ENCODE data around the gene LZTS2.

LZTS2 gene

DNA sequence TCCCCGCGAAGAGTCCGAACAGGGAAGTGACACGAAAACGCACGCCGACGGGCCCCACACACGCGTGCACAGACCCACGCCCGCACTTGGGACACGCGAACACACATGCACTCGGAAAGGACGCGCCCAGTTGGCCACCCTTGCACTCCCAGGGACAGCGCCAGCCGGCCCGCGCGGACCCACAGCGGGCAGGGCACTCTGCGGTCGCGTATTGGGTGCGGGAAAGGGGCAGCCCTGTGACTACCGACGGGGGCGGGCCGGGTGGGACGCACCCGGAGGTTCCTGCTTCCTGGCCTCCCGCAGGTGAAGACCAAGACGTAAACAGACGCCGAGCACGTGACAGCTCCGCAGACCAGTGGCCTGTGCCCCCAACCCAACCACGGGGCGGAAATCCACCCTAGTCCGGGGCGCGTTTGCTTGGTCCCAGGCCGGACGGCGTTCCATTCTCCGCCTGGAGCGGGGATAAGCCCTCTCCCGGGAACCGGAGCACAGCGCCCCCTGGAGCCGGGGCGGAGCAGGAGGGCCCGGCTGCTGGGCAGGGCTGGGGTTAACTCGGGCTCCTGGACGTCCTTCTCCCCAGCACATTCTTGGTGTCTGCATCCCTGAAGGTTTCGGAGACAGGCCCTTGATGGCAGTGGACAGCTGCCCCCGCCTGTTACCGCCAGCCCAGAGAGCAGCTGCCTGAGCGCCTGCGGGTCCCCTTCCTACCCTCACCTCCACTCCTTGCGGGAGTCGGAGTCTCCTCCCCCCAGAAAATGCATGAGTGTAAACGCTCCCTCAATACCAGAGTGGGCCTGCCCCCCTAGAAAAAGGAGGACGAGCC lies 2.0 kb upstream of the LZTS2 start:
- peak overlapping the region; percentile 94 for H3K27ac ChIP-seq
- TF ChIP-seq, protein P1, sequence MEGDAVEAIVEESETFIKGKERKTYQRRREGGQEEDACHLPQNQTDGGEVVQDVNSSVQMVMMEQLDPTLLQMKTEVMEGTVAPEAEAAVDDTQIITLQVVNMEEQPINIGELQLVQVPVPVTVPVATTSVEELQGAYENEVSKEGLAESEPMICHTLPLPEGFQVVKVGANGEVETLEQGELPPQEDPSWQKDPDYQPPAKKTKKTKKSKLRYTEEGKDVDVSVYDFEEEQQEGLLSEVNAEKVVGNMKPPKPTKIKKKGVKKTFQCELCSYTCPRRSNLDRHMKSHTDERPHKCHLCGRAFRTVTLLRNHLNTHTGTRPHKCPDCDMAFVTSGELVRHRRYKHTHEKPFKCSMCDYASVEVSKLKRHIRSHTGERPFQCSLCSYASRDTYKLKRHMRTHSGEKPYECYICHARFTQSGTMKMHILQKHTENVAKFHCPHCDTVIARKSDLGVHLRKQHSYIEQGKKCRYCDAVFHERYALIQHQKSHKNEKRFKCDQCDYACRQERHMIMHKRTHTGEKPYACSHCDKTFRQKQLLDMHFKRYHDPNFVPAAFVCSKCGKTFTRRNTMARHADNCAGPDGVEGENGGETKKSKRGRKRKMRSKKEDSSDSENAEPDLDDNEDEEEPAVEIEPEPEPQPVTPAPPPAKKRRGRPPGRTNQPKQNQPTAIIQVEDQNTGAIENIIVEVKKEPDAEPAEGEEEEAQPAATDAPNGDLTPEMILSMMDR (conservative IDR thresholded peaks at IDR 0.05): peak; percentile 91

DNA sequence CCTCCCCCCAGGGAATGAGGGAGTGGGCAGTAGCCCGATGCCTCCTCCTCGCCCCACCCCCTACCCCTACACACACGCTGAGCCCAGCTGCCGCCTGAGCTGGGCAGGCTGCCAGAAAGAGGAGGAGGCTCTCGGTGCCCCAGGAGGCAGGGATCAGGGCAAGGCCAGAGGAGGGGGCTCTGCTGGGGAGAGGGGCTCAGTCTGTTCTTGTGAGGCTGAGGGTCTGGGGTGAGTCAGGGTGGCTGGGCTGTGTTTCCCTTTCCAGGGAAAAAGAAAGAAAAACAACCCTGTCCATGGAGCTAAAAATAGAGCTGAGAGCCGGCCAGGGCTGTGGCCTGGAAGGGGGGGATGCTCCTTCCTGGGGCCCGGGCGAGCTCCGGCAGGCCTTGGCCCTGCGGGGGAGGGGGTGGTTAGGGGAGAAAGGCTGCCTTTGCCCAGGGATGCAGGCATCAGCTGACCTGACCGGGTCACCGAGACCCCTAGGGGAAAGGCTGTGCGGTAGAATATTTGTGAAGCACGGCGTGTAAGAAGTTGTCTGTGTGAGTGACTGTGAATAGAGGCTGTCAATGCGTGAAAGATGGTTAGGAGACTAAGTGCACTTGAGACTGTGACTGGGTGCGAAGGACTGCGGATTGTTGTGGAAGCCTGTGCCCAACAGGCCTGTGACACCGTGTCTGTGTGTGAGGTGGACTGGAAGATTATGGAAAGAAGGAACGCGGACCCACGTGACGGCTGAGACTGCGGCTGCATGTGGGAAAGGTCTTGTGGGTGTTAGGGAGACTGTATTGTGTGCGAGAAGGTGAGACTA lies 1.2 kb upstream of the LZTS2 start:
- TF ChIP-seq, protein P1 (conservative IDR thresholded peaks at IDR 0.05): no peak
- peak overlapping the region; percentile 94 for H3K27ac ChIP-seq

DNA sequence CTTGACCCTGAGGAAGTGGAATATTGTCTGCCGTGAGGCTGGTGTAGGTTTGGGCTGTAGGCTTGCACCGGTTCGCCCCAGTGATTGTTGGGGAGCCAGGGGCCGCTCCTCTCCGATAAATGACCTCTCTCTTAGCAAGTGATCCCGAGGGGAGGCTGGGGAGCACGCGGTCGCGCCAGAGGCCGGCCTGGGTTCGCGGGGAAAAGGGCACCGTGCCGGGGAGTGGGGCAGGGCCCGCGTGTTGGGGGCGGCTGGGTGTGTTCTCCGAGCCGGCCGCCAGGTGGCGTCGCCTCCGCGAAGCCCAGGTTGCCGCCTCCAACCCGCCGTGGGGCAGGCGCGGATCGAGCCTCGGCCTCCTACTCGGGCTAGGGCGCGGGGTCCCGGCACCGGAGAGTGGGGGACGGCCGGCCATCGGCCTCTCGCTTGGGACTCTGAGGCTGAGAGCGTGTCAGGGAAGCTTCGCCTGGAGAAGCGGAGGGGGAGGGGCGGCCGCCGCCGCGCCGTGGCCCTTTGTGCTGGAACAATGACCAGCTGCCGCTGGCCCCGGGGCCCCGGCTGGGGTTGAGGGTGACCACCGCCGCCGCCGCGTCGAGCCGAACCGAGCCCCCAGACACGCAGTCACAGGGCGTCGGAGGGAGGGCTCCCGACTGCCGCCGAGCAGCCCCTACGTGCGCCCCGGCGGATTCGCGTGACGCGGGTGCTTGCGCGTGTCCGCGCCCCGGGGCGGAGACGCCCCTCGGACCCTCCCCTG lies 442 bp upstream of the LZTS2 start:
- H3K27ac ChIP-seq: peak overlapping the region; percentile 94
- TF ChIP-seq, protein P1 (conservative IDR thresholded peaks at IDR 0.05): peak; percentile 94

DNA sequence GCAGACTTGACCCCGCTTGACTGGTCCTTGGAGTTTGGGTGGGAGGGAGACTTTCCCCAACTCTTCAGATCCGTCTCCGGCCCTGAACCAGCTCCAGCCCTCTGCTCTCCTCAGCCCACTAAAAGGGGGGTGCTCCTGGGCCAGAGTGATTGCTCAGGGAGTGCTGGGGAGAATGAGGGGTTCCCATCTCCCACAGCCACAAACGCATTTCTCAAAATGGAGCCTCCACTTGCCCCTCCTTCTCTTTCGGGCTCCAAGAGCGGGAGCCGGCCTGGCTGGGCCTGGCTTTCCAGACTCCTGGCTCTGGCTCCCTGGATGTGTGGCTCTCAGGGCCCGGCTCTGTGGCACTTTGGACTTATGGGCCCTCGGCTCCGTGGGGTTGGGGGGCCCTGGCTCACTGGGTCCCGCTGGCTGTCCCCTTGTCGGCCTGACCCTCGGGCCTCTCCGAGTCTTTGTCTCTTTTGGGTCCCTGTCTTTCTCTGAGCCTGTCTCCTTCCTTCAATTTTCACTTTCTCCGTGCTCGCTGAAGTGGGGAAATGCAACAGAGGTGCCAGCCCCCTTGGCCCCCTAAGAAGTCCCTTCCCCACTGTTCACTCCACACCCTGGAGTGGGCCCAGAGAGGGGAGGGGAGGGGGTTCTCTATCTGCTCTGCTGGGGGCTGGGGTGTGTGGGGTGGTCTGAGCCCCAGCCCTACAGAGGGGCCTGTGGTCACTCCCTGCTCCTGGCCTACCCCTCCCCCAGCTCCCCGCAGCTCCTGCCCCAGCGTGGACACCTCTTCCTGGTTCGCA lies 713 bp downstream of the LZTS2 start:
- TF ChIP-seq, protein P1 (conservative IDR thresholded peaks at IDR 0.05): no peak
- peak overlapping the region; percentile 94 for H3K27ac ChIP-seq

DNA sequence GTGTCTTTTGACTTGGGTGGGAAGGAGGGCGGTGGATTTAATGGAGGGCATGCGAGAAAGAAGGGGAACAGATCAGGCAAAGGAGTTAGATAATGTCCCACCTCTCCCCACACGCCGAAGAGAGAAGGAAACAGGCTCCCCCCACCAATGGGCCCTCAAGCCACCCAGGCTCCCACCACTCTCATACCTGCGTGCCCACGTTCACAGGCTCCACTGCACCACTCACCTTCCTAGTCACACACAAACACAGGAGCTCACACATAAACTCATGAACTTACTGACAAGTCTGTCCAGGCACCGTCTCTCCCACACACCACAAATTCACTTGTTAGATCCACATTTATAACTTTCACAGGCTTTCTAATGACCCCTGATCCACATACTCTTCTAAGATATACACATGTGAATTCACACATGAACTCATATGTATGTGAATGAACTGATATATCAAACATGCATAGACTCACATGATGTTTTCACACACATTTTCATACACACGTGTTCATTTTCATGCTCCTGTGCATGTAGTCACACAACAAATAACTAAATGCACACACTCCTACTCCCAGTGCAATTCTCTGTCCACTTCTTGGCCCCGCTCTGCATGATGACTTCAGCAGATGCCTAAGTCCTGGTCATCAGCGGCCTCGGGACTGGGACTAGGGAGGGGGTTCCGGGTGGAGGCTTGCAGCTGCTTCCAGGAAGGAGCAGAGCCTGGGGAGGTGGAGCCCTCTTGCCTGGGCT lies 1.5 kb downstream of the LZTS2 start:
- TF ChIP-seq, protein P1 (conservative IDR thresholded peaks at IDR 0.05): no peak
- H3K27ac ChIP-seq: peak overlapping the region; percentile 94

DNA sequence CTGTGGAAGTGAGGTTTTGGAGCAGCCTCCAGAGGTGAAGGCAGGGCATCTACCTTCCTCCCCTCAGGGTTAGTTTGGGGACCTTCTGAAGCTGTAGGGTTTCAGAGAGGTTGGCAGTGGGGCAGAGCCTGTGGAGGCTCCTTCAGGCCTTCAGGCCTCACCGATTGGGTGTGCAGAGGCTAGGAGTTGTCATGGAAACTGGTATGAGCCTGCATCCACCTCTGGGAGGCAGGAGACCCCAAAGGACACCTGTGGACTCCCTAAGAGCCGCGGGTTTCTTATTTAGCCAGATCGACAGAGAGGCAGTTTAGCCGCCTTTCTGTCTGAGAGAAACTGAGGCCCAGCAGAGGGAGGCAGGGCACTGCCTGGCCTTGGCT lies 2.0 kb downstream of the LZTS2 start:
- H3K27ac ChIP-seq: peak overlapping the region; percentile 94; the same call in 1 of the 2 replicates
- TF ChIP-seq, protein P1 (conservative IDR thresholded peaks at IDR 0.05): no peak
